Left renal pelvis (tissue), 4 donors: ENCODE results near the gene MGAT4C. TPM values are rescaled to one million over a fixed set of nuclear protein-coding genes. Genes with fewer than 3 reads are reported as not detected.

ENCODE experiments used
- DNase-seq, 4 donors: peaks; one replicate each; pipeline ENCODE4 v3.0.0-alpha.2; 2013; ENCODE audit warnings: low read depth in 4 of 4, low spot score in 3 of 4
- polyA plus RNA-seq, 4 donors: library from polyadenylated mRNA; unstranded; fragments of 120-200 nt; gene quantifications; one replicate each; pipeline ENCODE4 v1.2.1, GENCODE V29; 2013; ENCODE audit not compliant: insufficient read length in 4 of 4

The MGAT4C gene
- polyA plus RNA-seq, 4 donors, result 1.0 to 7.2 (median 3.7) TPM

- no peak for DNase-seq
Measured at GRCh38 chr12:86230516-86231146, 25.6 kb downstream of the MGAT4C start.

GRCh38 chr12:86229772-86230171 lies 26.4 kb downstream of the MGAT4C start:
- DNase-seq, result no peak

- no peak for DNase-seq
Measured at GRCh38 chr12:86228656-86229055, 27.5 kb downstream of the MGAT4C start.

GRCh38 chr12:86226481-86226880 lies 29.7 kb downstream of the MGAT4C start:
- no peak for DNase-seq

- DNase-seq, result no peak
Measured at GRCh38 chr12:86216591-86216990, 39.6 kb downstream of the MGAT4C start.

- DNase-seq, result no peak
Measured at GRCh38 chr12:86213012-86213411, 43.2 kb downstream of the MGAT4C start.

- DNase-seq, result no peak
Measured at GRCh38 chr12:86198696-86199444, 57.3 kb downstream of the MGAT4C start.

- no peak for DNase-seq
Measured at GRCh38 chr12:86196465-86196864, 59.7 kb downstream of the MGAT4C start.

GRCh38 chr12:86194721-86195120 lies 61.5 kb downstream of the MGAT4C start:
- no peak for DNase-seq

GRCh38 chr12:86193931-86194330 lies 62.3 kb downstream of the MGAT4C start:
- DNase-seq, result no peak

- DNase-seq, result no peak
Measured at GRCh38 chr12:86188226-86188625, 68.0 kb downstream of the MGAT4C start.

GRCh38 chr12:86186449-86186848 lies 69.7 kb downstream of the MGAT4C start:
- no peak for DNase-seq

- no peak for DNase-seq
Measured at GRCh38 chr12:86179855-86180254, 76.3 kb downstream of the MGAT4C start.

GRCh38 chr12:86174188-86174587 lies 82.0 kb downstream of the MGAT4C start:
- no peak for DNase-seq

- no peak for DNase-seq
Measured at GRCh38 chr12:86172913-86173443, 83.2 kb downstream of the MGAT4C start.

- DNase-seq, result no peak
Measured at GRCh38 chr12:86170051-86170450, 86.1 kb downstream of the MGAT4C start.

- DNase-seq, result no peak
Measured at GRCh38 chr12:86158956-86159355, 97.2 kb downstream of the MGAT4C start.

- no peak for DNase-seq
Measured at GRCh38 chr12:86154620-86155019, 101.6 kb downstream of the MGAT4C start.

GRCh38 chr12:86148612-86149011 lies 107.6 kb downstream of the MGAT4C start:
- no peak for DNase-seq

GRCh38 chr12:86148071-86148470 lies 108.1 kb downstream of the MGAT4C start:
- no peak for DNase-seq

GRCh38 chr12:86145156-86145555 lies 111.0 kb downstream of the MGAT4C start:
- DNase-seq, result no peak

- DNase-seq, result no peak
Measured at GRCh38 chr12:86143162-86143561, 113.0 kb downstream of the MGAT4C start.
